ENCODE results near the gene MT1H.
A peak's percentile ranks its signal among the peaks of the same experiment; 100 is the strongest.

Gene MT1H

DNA sequence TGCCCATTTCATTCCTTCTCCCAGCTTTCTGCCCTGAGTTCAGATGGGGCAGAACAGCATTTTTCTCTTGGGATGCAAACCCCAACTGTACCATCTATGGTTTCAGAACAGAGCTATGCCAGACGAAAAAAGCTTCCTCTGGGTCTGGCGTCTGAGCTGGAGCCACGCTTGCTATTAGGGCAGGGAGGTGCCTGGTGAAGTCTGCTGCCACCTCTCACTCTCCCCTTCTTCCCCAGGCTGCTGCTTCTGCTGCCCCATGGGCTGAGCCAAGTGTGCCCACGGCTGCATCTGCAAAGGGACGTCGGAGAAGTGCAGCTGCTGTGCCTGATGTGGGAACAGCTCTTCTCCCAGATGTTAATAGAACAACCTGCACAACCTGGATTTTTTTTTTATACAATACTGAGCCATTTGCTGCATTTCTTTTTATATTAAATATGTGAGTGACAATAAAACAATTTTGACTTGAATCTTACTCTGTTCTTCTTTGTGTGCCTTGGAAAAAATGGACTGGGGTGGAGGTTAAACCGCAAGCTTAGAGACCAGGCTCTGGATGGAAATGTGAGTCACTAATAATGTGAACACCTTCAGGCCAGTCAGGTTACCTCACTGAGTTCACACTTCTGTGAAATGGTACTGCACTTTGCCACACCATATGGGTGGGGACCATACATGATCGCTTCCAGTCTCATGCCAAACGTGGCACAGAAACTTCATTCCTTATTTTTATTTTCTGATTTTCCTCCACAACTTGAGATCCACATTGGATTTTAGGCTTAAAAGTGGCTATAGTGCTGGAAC, 32.8 kb upstream of the MT1H start:
- no peak for DNase-seq (ENCODE audit: low spot score)

- DNase-seq (ENCODE audit: low spot score): no peak
Observed at GRCh38 chr16:56637814-56638750, 31.5 kb upstream of the MT1H start, which contains the start of gene MT1A. Gene MT1A (plus strand): TSS chr16:56638666. CDS start chr16:56638739, 73 bp downstream.

- DNase-seq (ENCODE audit: low spot score): no peak
Observed at GRCh38 chr16:56639045-56639444, 30.6 kb upstream of the MT1H start.

DNA sequence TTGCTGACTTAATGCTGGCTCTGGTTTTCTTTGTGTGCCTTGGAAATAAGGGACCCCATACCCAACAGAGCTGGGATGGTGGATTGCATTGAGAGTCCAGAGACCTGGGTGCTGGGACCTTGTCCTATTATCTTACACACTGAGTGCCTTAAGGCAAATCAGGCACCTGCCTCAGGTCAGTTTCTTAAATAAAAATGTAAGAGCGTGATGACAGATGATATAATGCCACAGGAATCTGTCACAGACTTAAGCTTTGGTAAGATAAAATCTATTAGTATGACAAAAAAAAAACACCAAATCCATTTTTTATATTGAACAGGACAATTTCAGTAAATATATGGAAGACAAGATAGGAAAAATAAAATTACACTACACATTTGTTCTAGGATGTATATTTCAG, 29.5 kb upstream of the MT1H start:
- DNase-seq (ENCODE audit: low spot score): no peak

DNA sequence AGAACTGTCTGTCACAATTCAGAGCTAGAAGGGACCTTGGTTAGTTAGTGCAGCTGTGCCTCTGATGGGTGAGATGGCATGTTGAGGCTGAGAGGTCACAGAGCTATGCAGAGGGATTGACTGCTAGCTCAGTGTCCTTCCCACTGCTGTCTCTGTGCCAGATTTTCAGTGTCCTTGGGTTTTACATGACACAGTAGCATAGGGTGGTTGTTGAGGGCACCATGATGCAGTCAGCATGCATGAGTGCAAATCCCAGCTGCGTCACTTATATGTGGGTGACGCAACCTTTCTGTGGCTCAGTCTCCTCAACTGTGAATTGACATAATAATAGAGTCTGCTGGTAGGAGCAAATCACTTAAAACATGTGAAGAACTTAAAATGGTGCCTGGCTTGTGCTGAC, 28.4 kb upstream of the MT1H start:
- DNase-seq (ENCODE audit: low spot score): no peak

DNA sequence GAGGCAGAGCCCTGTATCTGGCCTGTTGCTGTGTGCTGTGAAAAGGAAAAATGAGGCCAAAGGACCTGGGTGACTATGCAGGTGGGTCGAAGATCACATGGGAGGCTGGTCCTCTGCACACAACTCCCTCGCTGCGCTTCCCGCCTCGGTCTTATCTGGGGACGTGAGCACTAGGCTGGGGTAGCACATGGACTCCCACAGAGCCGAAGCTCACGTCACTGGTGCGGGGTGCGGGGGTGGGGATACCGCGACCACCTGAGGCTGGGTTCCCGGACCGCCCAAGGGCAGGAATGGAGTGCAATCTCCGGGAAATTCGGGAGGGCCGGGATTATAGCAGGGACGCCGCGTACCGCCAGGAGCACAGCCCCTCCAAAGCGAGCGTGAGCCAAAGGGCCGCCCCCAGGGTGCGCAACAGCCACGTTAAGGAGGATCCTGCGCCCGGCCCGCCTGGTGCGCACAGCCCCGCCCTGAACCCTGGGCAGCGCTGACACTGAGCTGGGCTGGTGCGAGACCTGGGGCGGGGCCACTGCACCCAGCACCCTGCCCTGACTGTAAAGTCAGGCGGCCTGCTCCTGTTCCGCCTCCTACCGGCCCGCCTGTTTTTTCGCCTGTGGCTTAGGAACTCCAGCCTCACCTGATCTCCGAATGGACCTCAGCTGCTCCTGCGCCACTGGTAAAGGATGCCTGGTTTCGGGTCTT, 26.4 kb upstream of the MT1H start:
- peak; percentile 20 for DNase-seq (ENCODE audit: low spot score)

GRCh38 chr16:56643833-56644232, 25.8 kb upstream of the MT1H start:
- DNase-seq (ENCODE audit: low spot score): no peak

DNA sequence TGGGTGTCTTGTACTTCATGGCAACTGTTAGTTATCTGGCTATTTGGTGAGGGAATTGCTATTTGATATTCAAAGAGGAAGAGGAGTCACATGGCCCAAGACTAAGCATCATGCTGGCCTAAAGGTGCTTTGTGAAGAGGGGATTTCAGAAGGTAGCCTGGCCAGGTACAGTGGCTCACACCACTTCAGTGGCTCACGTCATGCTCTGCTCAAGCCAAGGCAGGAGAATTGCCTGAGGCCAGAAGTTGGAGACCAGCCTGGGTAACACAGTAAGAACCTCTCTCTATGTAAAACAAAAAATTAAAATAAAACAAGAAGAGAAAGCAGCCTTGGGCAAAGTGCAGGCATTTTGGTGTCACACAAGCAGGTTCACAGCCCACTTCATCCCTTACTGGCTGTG, 24.3 kb upstream of the MT1H start:
- no peak for DNase-seq (ENCODE audit: low spot score)

GRCh38 chr16:56645838-56646237, 23.8 kb upstream of the MT1H start:
- DNase-seq (ENCODE audit: low spot score): no peak

GRCh38 chr16:56647641-56648431, 21.8 kb upstream of the MT1H start:
- DNase-seq (ENCODE audit: low spot score): no peak

DNA sequence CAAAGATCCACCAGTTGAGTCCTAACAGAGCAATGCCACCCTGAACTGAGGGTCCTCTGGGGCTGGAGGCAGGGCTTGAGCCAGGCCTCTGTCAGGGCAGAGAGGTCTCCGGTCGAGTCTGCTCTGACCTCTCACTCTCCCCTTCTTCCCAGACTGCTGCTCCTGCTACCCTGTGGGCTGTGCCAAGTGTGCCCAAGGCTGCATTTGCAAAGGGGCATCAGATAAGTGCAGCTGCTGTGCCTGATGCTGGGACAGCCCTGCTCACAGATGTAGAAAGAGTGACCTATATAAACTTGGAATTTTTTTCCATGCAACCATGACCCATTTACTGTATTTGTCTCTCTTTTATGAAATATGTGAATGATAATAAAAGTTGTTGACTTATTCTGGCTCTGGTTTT, 20.3 kb upstream of the MT1H start:
- no peak for DNase-seq (ENCODE audit: low spot score)

DNA sequence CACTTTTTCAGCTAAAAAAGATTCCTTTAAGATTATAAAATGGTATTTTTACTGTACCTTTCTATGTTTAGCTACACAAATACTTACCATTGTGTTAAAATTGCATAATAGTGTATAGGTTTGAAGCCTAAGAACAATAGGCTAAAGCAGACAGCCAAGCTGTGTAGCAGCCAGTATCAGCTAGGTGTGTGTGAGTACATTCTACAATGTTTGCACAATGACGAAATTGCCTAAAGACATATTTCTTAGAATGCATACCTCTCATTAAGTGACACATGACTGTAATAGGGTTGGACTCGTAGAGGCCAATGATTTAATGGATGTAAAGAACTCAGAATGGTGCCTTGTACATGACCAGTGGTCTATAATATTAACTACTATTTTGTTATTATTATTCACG, 19.8 kb upstream of the MT1H start:
- DNase-seq (ENCODE audit: low spot score): no peak

DNA sequence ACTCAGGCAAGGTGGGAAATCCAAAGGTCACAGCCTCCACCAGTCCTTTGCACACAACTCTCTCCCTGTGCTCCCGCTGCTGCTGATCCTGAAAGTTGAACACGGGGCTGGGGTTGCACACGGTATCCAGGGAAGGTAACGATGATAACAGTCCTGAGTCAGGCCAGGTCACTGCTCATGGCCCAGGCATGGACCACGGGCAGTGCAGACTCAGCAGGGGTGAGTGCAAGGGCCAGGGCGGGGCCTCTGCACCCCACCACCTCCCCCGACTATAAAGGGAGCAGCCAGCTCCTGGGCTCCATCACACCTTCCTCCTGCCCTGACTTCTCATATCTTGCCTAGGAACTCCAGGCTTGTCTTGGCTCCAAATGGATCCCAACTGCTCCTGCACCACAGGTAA, 18.0 kb upstream of the MT1H start, which contains the start of gene MT1B:
Gene MT1B (plus strand): TSS at position 301 of the 400 bp plus-strand sequence. CDS start 68 bp downstream, at position 369.
- no peak for DNase-seq (ENCODE audit: low spot score)

GRCh38 chr16:56652600-56652999, 17.0 kb upstream of the MT1H start:
- DNase-seq (ENCODE audit: low spot score): no peak

DNA sequence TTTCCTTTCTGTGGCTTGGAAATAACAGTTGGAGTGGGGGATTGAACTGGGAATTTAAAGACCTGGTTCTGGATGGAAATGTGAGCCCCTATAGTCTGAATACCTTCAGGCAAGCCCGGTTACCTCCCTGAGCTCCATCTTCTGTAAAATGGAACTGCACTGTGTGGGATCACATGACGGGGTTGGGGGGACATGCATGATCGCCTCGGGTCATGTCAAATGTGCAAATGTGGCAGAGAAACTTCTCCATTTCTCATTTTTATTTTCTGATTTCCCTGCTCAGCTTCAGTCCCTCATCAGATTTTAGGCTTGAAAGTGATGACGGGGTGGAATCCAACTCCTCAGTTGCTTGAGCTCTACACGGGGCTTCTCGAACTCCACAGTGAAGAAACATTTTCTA, 16.4 kb upstream of the MT1H start:
- DNase-seq (ENCODE audit: low spot score): no peak

DNA sequence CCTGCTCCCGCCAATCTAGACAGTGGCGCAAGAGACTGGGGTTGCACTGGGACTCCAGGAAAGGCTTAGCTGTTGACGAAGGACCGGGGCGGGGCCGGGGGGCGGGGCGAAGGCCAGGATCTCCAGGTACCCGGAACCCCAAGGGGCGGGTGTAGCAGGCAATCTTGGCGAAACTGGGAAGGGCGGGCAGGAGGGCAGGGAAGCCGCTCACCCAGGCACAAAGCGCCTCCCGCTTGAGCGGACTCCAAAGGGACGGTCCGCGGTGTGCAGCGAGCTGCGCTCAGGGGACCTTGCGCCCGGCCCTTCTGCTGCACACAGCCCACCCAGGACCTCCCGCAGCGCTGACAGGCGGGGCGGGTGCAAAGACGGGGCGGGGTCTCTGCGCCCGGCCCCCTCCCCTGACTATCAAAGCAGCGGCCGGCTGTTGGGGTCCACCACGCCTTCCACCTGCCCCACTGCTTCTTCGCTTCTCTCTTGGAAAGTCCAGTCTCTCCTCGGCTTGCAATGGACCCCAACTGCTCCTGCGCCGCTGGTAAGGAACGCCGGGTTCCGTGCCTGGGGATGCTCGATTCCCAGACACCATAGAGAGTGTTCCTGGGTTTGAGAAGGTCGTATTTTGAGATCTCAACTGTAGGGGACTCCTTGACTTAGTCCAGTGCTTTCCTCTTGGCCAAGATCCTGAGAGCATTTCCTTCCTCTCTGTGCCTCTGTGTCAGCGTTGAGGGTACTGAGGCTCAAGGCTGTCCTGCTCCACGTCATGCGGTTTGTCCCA, 11.9 kb upstream of the MT1H start, which contains the start of gene MT1F:
Gene MT1F (plus strand): TSS at position 405 of the 772 bp plus-strand sequence. CDS start 100 bp downstream, at position 505.
- DNase-seq (ENCODE audit: low spot score): peak; percentile 86

- no peak for DNase-seq (ENCODE audit: low spot score)
Observed at GRCh38 chr16:56658327-56658875, 11.2 kb upstream of the MT1H start.

GRCh38 chr16:56662357-56663354, 7.0 kb upstream of the MT1H start:
- peak; percentile 21 for DNase-seq (ENCODE audit: low spot score)

GRCh38 chr16:56664506-56664905, 5.1 kb upstream of the MT1H start:
- no peak for DNase-seq (ENCODE audit: low spot score)

All from cerebellar cortex (tissue), 1 donor.